BJ (cell line): Measurements from ENCODE around the gene KRT23. TPM values are rescaled to one million over a fixed set of nuclear protein-coding genes. Genes with fewer than 3 reads are reported as not detected.

ENCODE experiments used
- CTCF ChIA-PET: fragments of 350-600 bp; formaldehyde crosslinking; extraction: SDS; loops from one replicate; lab custom pipeline; 2021; ENCODE audit warnings: antibody characterized with exemption, inconsistent platforms; lab: Yijun Ruan, JAX
- POLR2A ChIA-PET: fragments of 300-600 bp; sonication (Branson Sonifier 250); formaldehyde crosslinking; extraction: SDS; loops from one replicate; lab custom pipeline; 2021; ENCODE audit warnings: antibody characterized with exemption; lab: Charles Lee
- DNase-seq: peaks from one replicate; pipeline ENCODE4 v3.0.0-alpha.2; 2011; ENCODE audit warnings: low read depth
- H3K27me3 ChIP-seq: 2 replicates; pipeline ENCODE4 v1.6.0; 2011; ENCODE audit warnings: low read length; ENCODE audit not compliant: control insufficient read depth, insufficient read depth
- H3K36me3 ChIP-seq: 2 replicates; pipeline ENCODE4 v1.5.1; 2011; ENCODE audit warnings: low read length; ENCODE audit not compliant: control insufficient read depth, insufficient read depth
- H3K4me3 ChIP-seq: 2 replicates; pipeline ENCODE4 v1.5.1; 2011; ENCODE audit warnings: low read depth, mild to moderate bottlenecking, control low read depth, low read length
- polyA minus RNA-seq: library from RNA; depleted of rRNA, polyadenylated mRNA; stranded (reverse); fragments of >200 nt; gene quantifications from 2 replicates; pipeline ENCODE4 v1.2.3, GENCODE V29; 2011; rRNA and poly(A)+ RNA removed
- polyA plus RNA-seq: library from polyadenylated mRNA; depleted of rRNA; stranded (reverse); fragments of >200 nt; gene quantifications from 2 replicates; pipeline ENCODE4 v1.2.3, GENCODE V29; 2011; rRNA removed
- TF ChIP-seq, protein P1 (sequence below): IDR thresholded peaks from 2 replicates; pipeline ENCODE4 v1.5.1; 2011; ENCODE audit warnings: low read depth, mild to moderate bottlenecking, control low read depth, inconsistent platforms, low read length, moderate library complexity; ENCODE audit not compliant: insufficient read depth

KRT23 gene, protein sequence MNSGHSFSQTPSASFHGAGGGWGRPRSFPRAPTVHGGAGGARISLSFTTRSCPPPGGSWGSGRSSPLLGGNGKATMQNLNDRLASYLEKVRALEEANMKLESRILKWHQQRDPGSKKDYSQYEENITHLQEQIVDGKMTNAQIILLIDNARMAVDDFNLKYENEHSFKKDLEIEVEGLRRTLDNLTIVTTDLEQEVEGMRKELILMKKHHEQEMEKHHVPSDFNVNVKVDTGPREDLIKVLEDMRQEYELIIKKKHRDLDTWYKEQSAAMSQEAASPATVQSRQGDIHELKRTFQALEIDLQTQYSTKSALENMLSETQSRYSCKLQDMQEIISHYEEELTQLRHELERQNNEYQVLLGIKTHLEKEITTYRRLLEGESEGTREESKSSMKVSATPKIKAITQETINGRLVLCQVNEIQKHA
- polyA plus RNA-seq (0.09 and 0.11 TPM in 2 replicates), polyA minus RNA-seq (0.14 TPM in 1 of 2 replicates, not detected in the other)

DNA sequence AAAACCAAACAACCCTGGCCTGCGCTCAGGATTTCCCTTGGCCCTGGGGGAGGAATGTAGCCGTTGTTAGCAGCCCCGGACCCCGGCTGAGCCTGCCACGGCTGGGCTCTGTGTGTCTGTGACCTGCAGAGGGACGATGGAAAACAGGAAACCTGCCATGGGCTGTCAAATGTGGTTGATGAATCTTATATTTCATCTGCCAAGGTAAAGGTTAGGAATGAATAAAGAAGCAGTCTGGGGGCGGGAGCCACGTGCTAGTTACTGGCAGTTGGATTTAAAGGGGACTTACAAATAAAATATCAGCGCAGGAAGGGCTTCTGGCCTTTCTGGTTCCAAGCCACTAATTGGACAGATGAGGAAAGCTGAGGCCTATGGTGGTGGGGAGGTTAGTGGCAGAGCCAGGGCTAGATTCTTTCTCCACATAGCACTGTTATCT is at the start of gene KRT23:
KRT23 (minus strand) TSS at position 263 of the 436 bp plus-strand sequence. CDS start 1,043 bp downstream, outside the sequence.
- Histone ChIP-seq H3K4me3 (no peak within 1 kb of the TSS), H3K27me3 (no peaks in the 10 kb centered on the region), H3K36me3 (no peaks in the 10 kb centered on the region)
- TF ChIP-seq, protein P1, sequence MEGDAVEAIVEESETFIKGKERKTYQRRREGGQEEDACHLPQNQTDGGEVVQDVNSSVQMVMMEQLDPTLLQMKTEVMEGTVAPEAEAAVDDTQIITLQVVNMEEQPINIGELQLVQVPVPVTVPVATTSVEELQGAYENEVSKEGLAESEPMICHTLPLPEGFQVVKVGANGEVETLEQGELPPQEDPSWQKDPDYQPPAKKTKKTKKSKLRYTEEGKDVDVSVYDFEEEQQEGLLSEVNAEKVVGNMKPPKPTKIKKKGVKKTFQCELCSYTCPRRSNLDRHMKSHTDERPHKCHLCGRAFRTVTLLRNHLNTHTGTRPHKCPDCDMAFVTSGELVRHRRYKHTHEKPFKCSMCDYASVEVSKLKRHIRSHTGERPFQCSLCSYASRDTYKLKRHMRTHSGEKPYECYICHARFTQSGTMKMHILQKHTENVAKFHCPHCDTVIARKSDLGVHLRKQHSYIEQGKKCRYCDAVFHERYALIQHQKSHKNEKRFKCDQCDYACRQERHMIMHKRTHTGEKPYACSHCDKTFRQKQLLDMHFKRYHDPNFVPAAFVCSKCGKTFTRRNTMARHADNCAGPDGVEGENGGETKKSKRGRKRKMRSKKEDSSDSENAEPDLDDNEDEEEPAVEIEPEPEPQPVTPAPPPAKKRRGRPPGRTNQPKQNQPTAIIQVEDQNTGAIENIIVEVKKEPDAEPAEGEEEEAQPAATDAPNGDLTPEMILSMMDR: no peak
- ChIA-PET POLR2A (no interaction called here), CTCF (interaction anchor here (1.6 kb wide), 1 partner anchor 611 kb away, joined by 3 read pairs; no protein-coding TSS in a partner anchor)
- no peak for DNase-seq

DNA sequence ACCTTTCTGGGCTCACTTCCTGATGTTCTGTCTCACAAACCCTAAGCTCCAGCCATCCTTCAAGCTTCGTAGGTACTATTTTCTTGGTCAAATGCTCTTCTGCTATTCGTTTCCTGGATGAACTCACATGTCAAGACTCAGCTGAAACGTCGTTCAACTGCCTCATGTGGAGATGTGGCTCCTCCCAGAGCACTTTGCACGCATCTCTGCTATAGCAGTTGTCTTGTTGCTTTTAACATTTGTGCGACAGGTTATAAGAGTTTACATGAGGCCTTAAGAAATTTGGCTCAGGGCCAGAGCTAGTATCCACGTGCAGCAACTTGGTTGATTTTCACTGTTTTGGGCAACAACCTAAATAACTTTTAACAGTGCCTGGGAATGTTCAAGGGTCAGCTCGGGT is 49.5 kb upstream of the KRT23 start:
- no peak for DNase-seq
- TF ChIP-seq, protein P1: no peak
- H3K36me3 ChIP-seq: no peaks in the 10 kb centered on the region
- no peak overlapping the region for H3K4me3 ChIP-seq
- H3K27me3 ChIP-seq: no peaks in the 10 kb centered on the region
- ChIA-PET POLR2A (no interaction called here), CTCF (interaction anchor here (0.9 kb wide), 1 partner anchor 13 kb away, joined by 3 read pairs; no protein-coding TSS in a partner anchor)

DNA sequence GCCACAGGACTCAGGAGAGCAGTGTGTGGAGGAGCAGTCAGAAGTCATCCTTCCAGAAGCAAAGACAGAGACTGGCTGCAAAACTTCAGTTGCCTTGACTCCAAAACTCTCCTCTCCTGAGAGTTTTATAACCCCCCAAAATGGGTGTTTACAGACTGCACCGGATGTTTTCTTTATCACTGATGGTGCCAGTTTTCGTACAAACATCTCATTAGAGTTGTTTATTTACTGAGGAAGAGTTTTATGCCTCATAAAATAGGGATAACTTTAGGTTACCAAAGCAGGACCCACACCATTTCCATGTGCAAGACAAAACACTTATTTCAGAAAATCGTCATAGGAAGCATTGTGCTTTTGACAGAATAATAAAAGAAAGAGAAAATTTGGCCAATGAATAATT is 46.8 kb upstream of the KRT23 start, which contains the start of gene KRT40:
KRT40 (minus strand) TSS at position 101 of the 400 bp plus-strand sequence; CDS start at position 48, 53 bp downstream.
- Histone ChIP-seq H3K27me3 (no peaks in the 10 kb centered on the region), H3K36me3 (no peaks in the 10 kb centered on the region), H3K4me3 (no peak within 1 kb of the TSS)
- CTCF ChIA-PET: no interaction called here
- TF ChIP-seq, protein P1: no peak
- POLR2A ChIA-PET: no interaction called here
- no peak for DNase-seq

DNA sequence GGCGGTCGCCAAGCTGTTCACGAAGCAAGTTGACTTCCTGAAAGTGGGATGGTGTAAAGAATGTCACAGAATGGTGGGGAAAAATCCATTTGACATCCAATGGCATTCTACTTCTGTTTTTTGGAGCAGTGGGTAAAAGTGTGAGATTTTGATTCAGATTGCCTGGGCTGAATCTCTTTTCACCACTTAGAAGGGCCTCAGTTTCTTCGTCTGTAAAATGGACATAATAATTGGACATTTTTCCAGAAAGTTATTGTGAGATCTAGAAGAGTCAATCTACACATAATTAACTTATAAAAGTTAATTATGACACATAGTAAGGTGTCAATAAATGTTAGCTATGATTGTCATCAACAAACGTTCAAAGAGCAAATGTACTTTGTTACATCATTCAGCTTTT is 43.7 kb upstream of the KRT23 start:
- no peak overlapping the region for H3K4me3 ChIP-seq
- ChIA-PET POLR2A (no interaction called here), CTCF (interaction anchor here (1.7 to 1.8 kb wide), 2 partner anchors 10 to 14 kb away, joined by 4 to 11 read pairs; no protein-coding TSS in a partner anchor)
- TF ChIP-seq, protein P1: no peak
- no peak for DNase-seq
- H3K27me3 ChIP-seq: no peaks in the 10 kb centered on the region
- H3K36me3 ChIP-seq: no peaks in the 10 kb centered on the region

DNA sequence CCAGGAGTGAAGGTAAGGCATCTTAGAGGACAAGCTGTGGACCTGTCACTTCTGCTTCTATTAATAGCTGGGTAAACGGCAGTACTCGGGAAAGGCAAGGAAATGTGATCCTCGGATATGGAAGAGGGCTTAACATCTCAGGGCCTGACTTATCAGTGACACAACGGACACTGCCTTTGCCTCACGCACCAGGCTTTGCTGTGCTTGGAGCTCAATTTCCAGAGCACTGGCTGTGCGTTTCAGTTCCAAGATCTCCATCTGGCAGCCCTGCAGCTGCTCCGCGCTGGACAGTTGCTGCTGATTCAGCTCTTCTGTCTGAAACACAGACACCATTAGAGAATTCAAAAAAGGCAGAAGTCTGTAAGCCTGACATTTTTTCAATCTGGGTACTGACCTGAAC is 43.1 kb upstream of the KRT23 start:
- no peaks in the 10 kb centered on the region for H3K36me3 ChIP-seq
- CTCF ChIA-PET: interaction anchor here (1.7 to 1.8 kb wide), 2 partner anchors 9 to 13 kb away, joined by 4 to 11 read pairs; no protein-coding TSS in a partner anchor

More for the DNA sequence above, 43.1 kb upstream of the KRT23 start:
- POLR2A ChIA-PET: interaction anchor here (0.6 kb wide), 1 partner anchor 79 kb away, joined by 5 read pairs; no protein-coding TSS in a partner anchor
- no peak for DNase-seq
- Histone ChIP-seq H3K27me3 (no peaks in the 10 kb centered on the region), H3K4me3 (no peak overlapping the region)
- TF ChIP-seq, protein P1: no peak
